Activated naive CD8-positive, alpha-beta T cell treated with anti-CD3 and anti-CD28 coated beads for 36 hours (primary cell): ENCODE data around the gene NEK6. TPM values are rescaled to one million over a fixed set of nuclear protein-coding genes. Genes with fewer than 3 reads are reported as not detected.

Experiments used
- DNase-seq: peaks from one replicate; pipeline ENCODE4 v3.0.0; 2021
- H3K27ac Mint-ChIP-seq: one replicate; pipeline ENCODE4 v1.8.0; 2022; ENCODE audit warnings: mild to moderate bottlenecking, moderate library complexity, mixed read lengths
- H3K27me3 Mint-ChIP-seq: one replicate; pipeline ENCODE4 v1.8.0; 2022; ENCODE audit warnings: mild to moderate bottlenecking, mixed read lengths
- H3K36me3 Mint-ChIP-seq: one replicate; pipeline ENCODE4 v1.8.0; 2021; ENCODE audit warnings: mild to moderate bottlenecking, mixed read lengths
- H3K4me1 Mint-ChIP-seq: one replicate; pipeline ENCODE4 v1.8.0; 2021; ENCODE audit warnings: mixed read lengths
- H3K4me3 Mint-ChIP-seq: one replicate; pipeline ENCODE4 v1.8.0; 2022; ENCODE audit warnings: mild to moderate bottlenecking, moderate library complexity, mixed read lengths
- H3K9me3 Mint-ChIP-seq: one replicate; pipeline ENCODE4 v1.8.0; 2022; ENCODE audit warnings: mixed read lengths
- total RNA-seq, 2 experiments: library from RNA; stranded (reverse); gene quantifications; one replicate each; pipeline ENCODE4 v1.2.3, GENCODE V29; 2021

The NEK6 gene
- total RNA-seq, 2 experiments from 2014 or later = 18.8 to 19.4 TPM

DNA sequence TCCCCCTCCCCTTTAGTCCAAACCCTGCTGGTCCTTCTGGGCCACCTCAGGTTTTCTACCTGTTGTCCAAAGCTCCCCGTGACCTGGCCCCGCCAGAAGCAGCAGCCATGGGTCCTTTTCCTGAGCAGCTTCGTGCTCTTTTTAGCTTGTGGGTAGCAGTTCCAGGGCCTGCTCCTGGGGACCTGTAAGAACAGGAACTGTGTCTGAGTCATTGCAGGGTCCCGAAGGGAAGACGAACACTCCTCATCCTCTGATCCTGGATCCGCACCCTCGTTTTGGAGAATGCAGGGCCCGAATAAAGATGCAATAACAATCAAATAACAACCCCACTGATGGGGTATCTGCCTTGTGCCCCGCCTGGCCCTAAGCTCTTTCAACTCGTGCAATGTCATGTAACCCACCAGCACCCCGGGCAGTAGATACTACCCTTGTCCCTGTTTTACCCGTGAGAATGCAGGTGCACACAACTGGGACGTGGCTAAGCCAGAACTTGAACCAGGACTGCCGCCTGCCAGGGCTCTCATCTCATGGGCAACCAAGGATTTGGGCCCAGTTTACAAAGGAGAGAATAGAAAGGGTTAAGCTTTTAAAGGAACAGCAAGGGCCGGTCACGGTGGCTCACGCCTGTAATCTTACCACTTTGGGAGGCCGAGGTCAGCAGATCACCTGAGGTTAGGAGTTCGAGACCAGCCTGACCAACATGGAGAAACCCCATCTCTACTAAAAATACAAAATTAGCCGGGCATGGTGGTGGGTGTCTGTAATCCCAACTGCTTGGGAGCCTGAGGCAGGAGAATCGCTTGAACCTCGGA is 33.2 kb downstream of the NEK6 start:
- Mint-ChIP-seq H3K27me3 (no peaks in the 10 kb centered on the region), H3K36me3 (peaks cover 5% of the 10 kb centered on the region), H3K27ac (peak overlapping the region; percentile 83), H3K4me1 (peaks cover 50% of the 10 kb centered on the region), H3K4me3 (peak overlapping the region; percentile 76), H3K9me3 (no peaks in the 10 kb centered on the region)
- no peak for DNase-seq

DNA sequence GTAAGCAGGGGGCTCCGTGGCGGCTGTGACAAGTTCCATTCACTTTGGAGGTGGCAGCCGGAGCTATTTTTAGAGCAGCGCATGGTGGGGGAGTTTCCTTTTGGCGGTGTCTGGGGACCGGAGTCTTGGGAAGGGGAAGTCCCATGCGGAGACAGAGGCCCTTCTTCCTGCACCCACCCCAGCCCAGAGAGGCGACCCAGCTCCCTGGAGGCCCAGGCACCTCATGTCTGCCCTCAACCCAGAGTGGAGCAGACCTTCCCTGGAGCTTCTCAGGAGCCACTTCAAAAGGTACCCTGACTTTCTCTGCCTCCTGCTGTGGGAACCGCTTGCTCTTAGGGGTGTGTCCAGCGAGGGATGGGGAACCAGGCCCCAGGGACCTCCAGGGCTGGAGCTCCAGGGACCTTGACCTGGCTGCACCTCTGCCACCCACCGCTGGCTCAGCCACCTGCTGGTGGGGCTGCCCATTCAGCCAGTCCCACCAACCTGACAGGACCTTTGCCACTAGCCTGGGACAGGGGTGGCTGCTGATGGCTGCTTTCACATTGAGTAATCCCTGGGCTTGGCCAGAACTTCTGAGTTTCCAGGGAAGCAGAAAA is 34.1 kb downstream of the NEK6 start:
- Mint-ChIP-seq H3K27ac (peak overlapping the region; percentile 83), H3K9me3 (no peaks in the 10 kb centered on the region), H3K4me3 (peak overlapping the region; percentile 76), H3K4me1 (peaks cover 41% of the 10 kb centered on the region), H3K27me3 (no peaks in the 10 kb centered on the region), H3K36me3 (peaks cover 5% of the 10 kb centered on the region)
- peak; percentile 77 for DNase-seq

DNA sequence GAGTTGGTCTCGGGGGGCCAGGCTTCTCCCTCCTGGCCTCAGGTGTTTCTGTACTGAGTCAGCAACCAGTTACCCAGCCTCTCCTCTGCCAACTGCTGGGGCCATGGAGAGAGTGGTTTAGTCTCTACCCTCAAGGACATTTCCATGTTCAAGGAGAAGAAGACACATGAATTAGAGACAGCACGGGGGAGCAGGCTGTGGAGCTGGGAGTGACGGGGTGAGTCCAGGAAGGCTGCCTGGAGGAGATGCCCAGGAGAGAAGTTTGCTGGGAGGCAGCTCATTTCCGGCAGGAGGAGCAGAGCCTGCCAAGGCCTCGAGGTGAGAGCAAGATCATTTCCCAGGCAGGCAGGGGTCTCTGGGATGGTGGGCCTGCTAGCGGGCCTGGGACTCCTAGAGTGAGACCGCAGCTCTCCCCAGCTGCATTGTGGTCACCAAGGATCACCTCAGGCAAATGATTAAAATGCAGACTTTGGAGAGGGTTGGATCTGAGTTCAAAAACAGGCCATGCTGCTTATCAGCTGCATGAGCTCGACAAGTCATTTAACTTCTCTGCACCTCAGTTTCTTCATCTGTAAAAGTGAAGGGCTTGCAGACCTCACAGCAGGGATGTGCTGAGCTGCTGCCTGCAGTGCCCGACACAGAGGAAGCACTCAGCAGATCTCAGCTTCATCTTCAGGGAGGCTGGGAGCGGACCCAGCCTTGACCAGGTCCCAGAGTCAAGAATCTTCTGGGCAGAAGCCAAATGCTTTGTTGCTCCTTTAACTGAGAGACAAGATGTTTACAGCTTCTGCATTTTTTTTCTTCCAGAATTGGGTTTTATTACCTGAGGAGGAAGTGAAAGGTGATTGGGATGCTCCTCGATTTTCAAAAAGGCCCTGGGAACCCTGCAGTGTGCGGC is 35.2 kb downstream of the NEK6 start:
- Mint-ChIP-seq H3K4me1 (peaks cover 32% of the 10 kb centered on the region), H3K4me3 (peak overlapping the region; percentile 76), H3K27ac (peak overlapping the region; percentile 72), H3K36me3 (peaks cover 5% of the 10 kb centered on the region), H3K27me3 (no peaks in the 10 kb centered on the region), H3K9me3 (no peaks in the 10 kb centered on the region)
- no peak for DNase-seq

DNA sequence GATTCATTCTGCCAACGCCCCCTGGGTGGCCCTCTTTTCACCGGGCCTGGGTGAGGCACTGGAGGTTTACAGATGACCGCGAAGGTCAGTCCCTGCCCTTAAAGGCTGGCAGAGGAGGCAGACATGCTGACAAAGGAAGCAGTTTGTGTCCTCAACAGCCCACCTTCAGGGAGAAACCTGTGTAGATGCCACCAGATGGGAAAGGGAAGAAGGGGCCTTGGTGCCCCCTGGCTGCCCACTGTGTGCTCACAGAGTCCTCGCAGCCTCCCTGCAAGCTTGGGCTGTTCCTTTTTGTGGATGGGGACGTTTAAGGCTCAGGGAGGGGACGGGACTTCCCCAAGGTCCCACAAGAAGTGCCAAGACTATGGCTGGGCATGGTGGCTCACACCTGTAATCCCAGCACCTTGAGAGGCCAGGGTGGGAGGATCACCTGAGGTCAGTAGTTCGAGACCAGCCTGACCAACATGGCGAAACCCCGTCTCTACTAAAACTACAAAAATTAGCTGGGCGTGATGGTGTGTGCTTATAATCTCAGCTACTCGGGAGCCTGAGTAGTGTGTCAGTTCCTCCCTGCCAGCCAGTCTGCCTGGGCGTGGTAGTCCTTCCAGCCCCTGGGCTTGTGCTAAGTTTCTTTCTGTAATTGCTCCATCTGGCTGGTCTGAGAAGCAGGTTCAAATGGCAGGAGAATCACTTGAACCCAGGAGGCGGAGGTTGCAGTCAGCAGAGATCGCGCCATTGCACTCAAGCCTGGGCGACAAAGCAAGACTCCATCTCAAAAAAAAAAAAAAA is 36.2 kb downstream of the NEK6 start:
- H3K27me3 Mint-ChIP-seq = no peaks in the 10 kb centered on the region
- DNase-seq = no peak
- peaks cover 5% of the 10 kb centered on the region for H3K36me3 Mint-ChIP-seq
- H3K4me1 Mint-ChIP-seq = peaks cover 30% of the 10 kb centered on the region
- peak overlapping the region; percentile 76 for H3K4me3 Mint-ChIP-seq
- no peaks in the 10 kb centered on the region for H3K9me3 Mint-ChIP-seq
- H3K27ac Mint-ChIP-seq = no peak overlapping the region

DNA sequence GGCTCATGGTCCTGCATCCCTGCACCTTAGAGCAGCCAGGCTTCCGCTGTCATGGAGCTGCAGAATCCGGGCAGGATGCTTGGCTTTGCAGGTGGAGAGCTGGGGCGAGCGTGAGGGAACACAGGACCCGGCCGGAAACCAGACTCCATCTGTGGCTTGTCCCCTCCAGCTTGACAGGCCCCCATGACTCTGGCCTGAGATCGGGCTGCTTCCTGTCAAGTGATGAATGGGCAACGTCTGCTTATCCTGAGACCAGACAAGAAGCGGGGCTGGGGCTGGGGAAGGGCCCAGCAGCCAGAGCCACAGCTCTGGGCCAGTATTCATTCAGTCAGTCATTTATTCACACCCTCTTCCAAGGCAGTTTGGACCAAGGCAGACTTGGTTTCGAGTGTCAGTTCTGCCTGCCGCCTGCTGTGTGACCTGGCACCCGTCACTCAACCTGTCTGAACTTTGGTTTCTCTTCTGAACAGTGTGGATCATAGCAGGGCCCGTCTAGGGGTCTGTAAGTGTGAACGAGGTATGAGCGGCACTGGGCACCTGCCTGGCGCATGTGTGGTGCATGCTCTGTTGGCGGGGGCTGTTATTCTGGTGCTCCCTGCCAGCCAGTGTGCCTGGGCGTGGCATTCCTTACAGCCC is 37.5 kb downstream of the NEK6 start:
- DNase-seq = no peak
- no peaks in the 10 kb centered on the region for H3K27me3 Mint-ChIP-seq
- no peaks in the 10 kb centered on the region for H3K9me3 Mint-ChIP-seq
- H3K4me3 Mint-ChIP-seq = no peak overlapping the region
- H3K4me1 Mint-ChIP-seq = peaks cover 30% of the 10 kb centered on the region
- no peak overlapping the region for H3K27ac Mint-ChIP-seq
- H3K36me3 Mint-ChIP-seq = peaks cover 5% of the 10 kb centered on the region

DNA sequence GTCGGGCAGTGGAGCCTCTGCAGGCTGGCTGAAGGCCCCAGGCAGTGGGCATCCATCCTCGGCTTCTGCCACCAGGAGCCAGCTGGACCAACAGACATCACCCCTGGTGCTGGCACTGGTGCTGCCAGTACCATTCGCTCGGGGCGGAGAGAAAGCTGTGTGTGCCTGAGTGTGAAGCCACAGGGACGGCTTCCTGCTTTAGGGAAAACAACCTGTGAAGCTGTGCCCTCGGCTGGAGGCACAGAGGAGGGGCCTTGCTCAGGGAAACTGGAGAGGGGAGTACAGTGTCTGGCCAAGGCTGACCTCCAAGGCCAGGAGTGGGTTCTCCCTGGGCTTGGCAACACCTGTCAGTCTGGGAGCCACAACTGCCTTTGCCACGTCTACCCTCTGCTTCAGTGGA is 38.3 kb downstream of the NEK6 start:
- H3K27ac Mint-ChIP-seq = no peak overlapping the region
- H3K9me3 Mint-ChIP-seq = no peaks in the 10 kb centered on the region
- H3K36me3 Mint-ChIP-seq = peaks cover 5% of the 10 kb centered on the region

DNA sequence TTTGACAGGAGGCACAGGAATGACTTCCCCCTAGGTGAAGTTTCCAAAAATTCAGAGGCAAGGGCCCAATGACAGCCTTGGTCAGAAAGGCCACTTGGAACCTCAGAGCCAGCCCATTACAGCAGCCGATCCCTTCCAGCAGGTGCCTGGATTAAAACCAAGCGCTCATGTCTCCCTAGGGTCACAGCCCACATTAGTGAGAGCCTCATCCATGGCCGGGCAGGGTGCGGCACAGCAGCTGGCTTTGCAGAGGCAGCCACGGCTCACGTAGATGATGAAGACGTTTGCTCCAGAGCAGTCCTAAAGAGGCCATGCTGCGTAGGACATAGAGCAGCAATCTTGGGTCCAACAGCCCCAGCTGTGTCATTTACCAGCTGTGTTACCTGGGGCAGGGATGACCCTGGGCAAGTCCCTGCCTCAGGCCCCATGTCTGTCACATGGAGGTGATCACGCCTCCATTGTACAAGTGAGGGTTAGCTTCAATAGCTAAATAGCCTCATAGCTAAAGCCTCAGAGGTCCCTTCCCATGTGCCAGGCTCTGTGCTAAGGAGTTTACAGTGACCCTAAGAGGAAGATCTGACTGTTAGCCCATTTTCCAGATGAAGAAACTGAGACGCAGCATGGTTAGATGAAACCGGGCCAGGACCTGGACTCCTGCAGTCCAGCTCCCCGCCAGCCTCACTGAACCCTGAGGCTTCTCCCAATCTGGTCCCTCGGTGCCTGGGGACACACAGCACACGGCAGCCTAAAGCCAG is 39.2 kb downstream of the NEK6 start:
- Mint-ChIP-seq H3K27me3 (no peaks in the 10 kb centered on the region), H3K27ac (no peak overlapping the region), H3K4me1 (peaks cover 20% of the 10 kb centered on the region), H3K4me3 (no peak overlapping the region), H3K36me3 (peaks cover 5% of the 10 kb centered on the region), H3K9me3 (no peaks in the 10 kb centered on the region)
- no peak for DNase-seq

More for the DNA sequence above, 38.3 kb downstream of the NEK6 start:
- Mint-ChIP-seq H3K4me1 (peaks cover 26% of the 10 kb centered on the region), H3K4me3 (no peak overlapping the region), H3K27me3 (no peaks in the 10 kb centered on the region)
- no peak for DNase-seq

DNA sequence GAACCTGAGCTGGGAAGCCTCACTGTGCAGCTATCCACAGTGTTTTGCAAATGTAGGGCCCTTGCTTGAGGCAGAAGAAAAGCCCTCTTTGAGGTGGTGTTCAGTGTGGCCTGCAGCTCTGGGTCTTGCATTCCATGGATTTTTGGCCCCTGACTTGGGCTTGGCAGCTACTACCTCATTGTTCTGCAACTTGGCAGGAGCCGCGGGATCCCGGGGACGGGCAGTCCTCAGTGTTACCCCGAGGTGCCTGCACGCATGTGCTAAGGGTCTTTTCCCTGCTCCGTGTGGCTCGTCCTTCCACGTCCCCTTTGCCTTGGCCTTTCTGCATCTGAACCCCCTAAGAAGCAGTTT is 39.8 kb downstream of the NEK6 start:
- H3K36me3 Mint-ChIP-seq = peaks cover 5% of the 10 kb centered on the region
- no peak overlapping the region for H3K27ac Mint-ChIP-seq
- no peaks in the 10 kb centered on the region for H3K9me3 Mint-ChIP-seq
- peaks cover 17% of the 10 kb centered on the region for H3K4me1 Mint-ChIP-seq
- no peaks in the 10 kb centered on the region for H3K27me3 Mint-ChIP-seq
- H3K4me3 Mint-ChIP-seq = no peak overlapping the region
- no peak for DNase-seq

DNA sequence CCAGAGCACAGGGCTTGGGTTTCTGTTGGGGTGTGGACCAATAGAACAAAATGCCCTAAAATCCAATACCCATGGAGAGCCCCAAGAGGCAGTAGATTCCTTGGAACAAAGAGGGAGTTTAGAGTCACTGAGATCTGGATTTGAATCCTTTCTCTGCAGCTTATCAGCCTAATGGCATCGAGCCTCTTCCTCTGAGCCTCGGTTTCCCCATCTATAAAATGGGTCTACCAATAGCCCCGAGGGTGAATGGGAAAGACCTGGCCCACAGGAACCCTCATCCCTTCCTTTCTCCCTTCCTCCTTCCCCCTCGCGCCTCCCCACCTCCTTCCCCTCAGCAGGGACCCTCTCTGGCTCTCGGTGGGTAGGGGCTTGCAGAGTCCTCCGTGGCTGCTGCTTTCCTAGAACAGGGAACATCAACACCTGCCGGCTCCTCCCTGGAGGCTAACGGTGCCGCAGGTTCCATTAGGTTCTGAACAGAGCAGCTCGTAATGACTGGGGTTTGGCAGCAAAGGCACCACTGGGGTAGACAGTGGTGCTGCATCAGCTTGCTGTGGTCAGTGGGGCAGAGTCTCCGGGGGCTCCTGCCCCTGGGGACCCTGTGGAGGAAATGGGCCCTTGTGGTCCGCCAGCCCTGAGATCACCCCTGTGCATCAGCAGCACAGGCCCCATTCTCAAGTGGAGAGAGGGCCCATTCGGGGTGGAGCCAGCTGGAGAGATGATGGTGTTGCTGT is 40.3 kb downstream of the NEK6 start:
- Mint-ChIP-seq H3K36me3 (peaks cover 5% of the 10 kb centered on the region), H3K4me3 (no peak overlapping the region), H3K27me3 (no peaks in the 10 kb centered on the region), H3K9me3 (no peaks in the 10 kb centered on the region), H3K4me1 (peaks cover 13% of the 10 kb centered on the region), H3K27ac (no peak overlapping the region)
- DNase-seq = no peak

DNA sequence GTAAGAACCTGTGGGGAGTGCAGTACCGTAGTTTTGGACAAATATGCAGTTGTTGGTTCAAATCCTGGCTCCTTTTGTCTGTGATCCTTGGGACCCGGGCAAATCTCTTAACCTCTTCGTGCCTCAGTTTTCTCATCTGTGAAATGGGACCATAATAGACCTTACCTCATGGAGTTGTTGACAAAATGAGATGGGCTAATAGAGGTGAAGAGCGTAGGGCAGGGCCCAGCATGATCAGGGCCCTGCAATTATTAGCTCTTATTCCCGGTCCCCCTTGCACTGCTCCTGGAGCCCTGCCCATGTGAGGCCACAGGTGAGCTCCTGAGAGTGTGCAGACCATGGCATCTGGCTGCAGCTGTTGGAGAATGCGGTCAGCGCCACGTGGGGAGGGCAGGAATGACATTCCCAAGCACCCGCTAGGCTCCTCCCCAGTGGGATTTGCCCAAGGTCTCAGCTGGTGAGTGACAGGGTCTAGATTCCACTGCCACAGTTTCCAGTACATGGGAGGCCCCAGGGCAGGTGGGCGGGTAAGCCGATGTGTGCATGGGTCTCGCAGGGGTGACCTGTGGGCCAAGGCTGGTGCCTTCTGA is 41.0 kb downstream of the NEK6 start:
- H3K9me3 Mint-ChIP-seq = no peaks in the 10 kb centered on the region
- DNase-seq = no peak
- no peak overlapping the region for H3K4me3 Mint-ChIP-seq
- H3K36me3 Mint-ChIP-seq = peaks cover 5% of the 10 kb centered on the region
- no peak overlapping the region for H3K27ac Mint-ChIP-seq
- H3K27me3 Mint-ChIP-seq = no peaks in the 10 kb centered on the region
- H3K4me1 Mint-ChIP-seq = peaks cover 13% of the 10 kb centered on the region

DNA sequence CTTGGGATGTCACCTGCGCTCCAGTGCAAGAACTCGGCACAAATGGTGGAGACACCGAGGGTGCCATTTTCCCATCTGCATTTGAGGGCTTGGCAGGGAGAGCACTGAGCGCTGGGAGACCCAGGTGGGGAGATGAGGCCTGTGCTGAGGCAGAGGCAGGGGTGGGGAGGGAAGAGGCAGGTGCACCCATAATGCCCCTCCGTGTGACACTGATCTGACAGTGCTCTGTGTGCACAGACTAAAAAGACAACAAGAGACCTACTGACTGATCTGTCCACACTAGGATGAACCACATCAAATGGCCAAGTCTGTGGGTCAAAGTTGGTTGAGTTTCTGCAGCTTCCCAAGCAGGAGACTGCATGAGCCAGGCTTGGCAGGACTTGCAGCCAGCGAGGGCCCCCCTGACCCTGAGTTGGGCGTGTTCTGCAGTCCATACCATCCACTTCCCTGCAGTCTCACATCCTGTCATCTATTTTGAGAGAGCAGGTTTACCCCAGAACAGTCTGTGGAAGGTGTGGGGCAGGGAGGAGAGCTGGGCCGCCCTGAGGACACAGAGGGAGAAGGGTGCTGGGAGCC is 41.9 kb downstream of the NEK6 start:
- peaks cover 1% of the 10 kb centered on the region for H3K36me3 Mint-ChIP-seq
- no peak overlapping the region for H3K27ac Mint-ChIP-seq
- peaks cover 8% of the 10 kb centered on the region for H3K4me1 Mint-ChIP-seq
- no peaks in the 10 kb centered on the region for H3K27me3 Mint-ChIP-seq
- no peak for DNase-seq
- H3K9me3 Mint-ChIP-seq = no peaks in the 10 kb centered on the region
- H3K4me3 Mint-ChIP-seq = no peak overlapping the region

DNA sequence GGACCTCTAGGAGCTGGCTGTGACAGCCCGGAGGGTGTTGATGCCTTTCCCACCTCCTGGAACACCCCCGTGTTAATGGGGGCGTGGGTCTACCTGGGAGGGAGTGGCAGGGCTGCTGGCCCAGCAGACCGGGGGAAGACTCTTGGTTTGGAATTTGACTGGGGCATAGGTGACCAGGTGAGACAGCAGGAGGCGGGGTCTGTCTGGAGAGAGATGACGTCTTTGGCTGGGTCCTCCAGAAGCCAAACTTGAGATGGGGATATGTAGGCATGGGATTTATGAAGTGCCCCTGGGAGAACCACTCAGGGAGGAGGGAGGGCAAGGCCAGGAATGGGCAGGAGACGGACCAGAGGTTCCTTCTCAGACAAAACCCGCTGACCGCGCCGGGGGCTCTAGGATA is 42.6 kb downstream of the NEK6 start:
- Mint-ChIP-seq H3K27ac (no peak overlapping the region), H3K4me3 (no peak overlapping the region), H3K4me1 (peaks cover 4% of the 10 kb centered on the region), H3K9me3 (no peaks in the 10 kb centered on the region), H3K36me3 (no peaks in the 10 kb centered on the region), H3K27me3 (no peaks in the 10 kb centered on the region)
- DNase-seq = no peak

DNA sequence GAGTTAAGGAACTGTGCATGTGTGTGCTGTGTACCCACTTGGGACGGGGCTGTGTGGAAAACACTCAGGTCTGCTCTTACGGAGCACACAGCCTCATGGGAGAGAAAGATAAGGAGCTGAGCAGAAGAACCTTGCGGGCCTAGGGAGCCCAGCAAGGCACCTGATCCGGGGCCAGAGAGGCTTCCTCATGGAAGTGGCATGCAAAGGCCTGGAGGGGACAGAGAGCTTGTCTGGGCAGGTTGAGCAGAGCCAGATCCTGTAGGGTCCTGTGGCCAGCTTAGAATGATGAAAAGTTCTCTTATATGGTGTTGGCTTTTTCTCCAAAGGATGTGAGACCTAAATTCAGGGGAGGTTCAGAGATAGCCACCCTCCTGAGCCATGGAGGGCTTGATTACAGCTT is 45.2 kb downstream of the NEK6 start:
- Mint-ChIP-seq H3K27me3 (no peaks in the 10 kb centered on the region), H3K4me1 (peaks cover 2% of the 10 kb centered on the region)
- DNase-seq = no peak

More for the DNA sequence above, 45.2 kb downstream of the NEK6 start:
- no peaks in the 10 kb centered on the region for H3K9me3 Mint-ChIP-seq
- H3K4me3 Mint-ChIP-seq = no peak overlapping the region
- no peak overlapping the region for H3K27ac Mint-ChIP-seq
- H3K36me3 Mint-ChIP-seq = peaks cover 2% of the 10 kb centered on the region
